ENCODE results near the gene PMEPA1. TPM values are rescaled to one million over a fixed set of nuclear protein-coding genes. Genes with fewer than 3 reads are reported as not detected.

Gene PMEPA1
- total RNA-seq, 1 experiment from 2014 or later, result 163 TPM

- no peak for TF ChIP-seq CTCF (conservative IDR thresholded peaks at IDR 0.05)
- no peak for TF ChIP-seq EZH2 (IDR thresholded peaks at IDR 0.05; ENCODE audit: low read depth)
- peaks cover 99% of the 10 kb centered on the region for H3K79me2 ChIP-seq (ENCODE audit: low read depth)
- peaks cover 97% of the 10 kb centered on the region for H4K20me1 ChIP-seq (ENCODE audit: insufficient read depth)
- no peaks in the 10 kb centered on the region for H3K9me3 ChIP-seq (ENCODE audit: insufficient read depth, low read depth)
- no peak overlapping the region for H2AFZ ChIP-seq
- DNase-seq, result no peak
- H3K36me3 ChIP-seq (ENCODE audit: low read depth), result peaks cover 20% of the 10 kb centered on the region
- POLR2A ChIA-PET (ENCODE audit: unreplicated experiment), result no interaction called here
- no TSS peak for BruUV-seq (replicated peaks)
- CTCF ChIA-PET, result no interaction called here
- H3K4me1 ChIP-seq (replicated peaks; ENCODE audit: insufficient read depth), result no peaks in the 10 kb centered on the region
- H3K27ac ChIP-seq, result no peak overlapping the region
- no peaks in the 10 kb centered on the region for H3K27me3 ChIP-seq (ENCODE audit: insufficient read depth, low read depth)
- no peaks in the 10 kb centered on the region for H3K9me2 ChIP-seq (ENCODE audit: insufficient read depth)
- H3F3A ChIP-seq (ENCODE audit: insufficient read depth, low read depth), result peaks cover 30% of the 10 kb centered on the region; the same call in 1 of the 2 replicates
- no peak overlapping the region for H3K4me3 ChIP-seq
- no peak overlapping the region for H3K4me2 ChIP-seq
- intact Hi-C loops (cut with micrococcal nuclease; ENCODE audit: unreplicated experiment), result no loop called here
Measured at GRCh38 chr20:57663681-57664451, 45.9 kb downstream of the PMEPA1 start.

- Histone ChIP-seq H3K36me3 (ENCODE audit: low read depth) (peaks cover 22% of the 10 kb centered on the region), H3K27me3 (ENCODE audit: insufficient read depth, low read depth) (no peaks in the 10 kb centered on the region), H3K4me2 (no peak overlapping the region), H3K27ac (no peak overlapping the region), H4K20me1 (ENCODE audit: insufficient read depth) (peaks cover 94% of the 10 kb centered on the region), H2AFZ (no peak overlapping the region), H3K79me2 (ENCODE audit: low read depth) (peaks cover 98% of the 10 kb centered on the region), H3K9me3 (ENCODE audit: insufficient read depth, low read depth) (no peaks in the 10 kb centered on the region), H3K4me1 (replicated peaks; ENCODE audit: insufficient read depth) (no peaks in the 10 kb centered on the region), H3K4me3 (no peak overlapping the region), H3K9me2 (ENCODE audit: insufficient read depth) (no peaks in the 10 kb centered on the region), H3F3A (ENCODE audit: insufficient read depth, low read depth) (peaks cover 34% of the 10 kb centered on the region; the same call in 1 of the 2 replicates)
- intact Hi-C loops (cut with micrococcal nuclease; ENCODE audit: unreplicated experiment), result no loop called here
- no peak for TF ChIP-seq CTCF (conservative IDR thresholded peaks at IDR 0.05)
- no peak for TF ChIP-seq EZH2 (IDR thresholded peaks at IDR 0.05; ENCODE audit: low read depth)
- ChIA-PET CTCF (no interaction called here), POLR2A (ENCODE audit: unreplicated experiment) (no interaction called here)
- no peak for DNase-seq
- BruUV-seq (replicated peaks), result no TSS peak
Measured at GRCh38 chr20:57663241-57663640, 46.6 kb downstream of the PMEPA1 start.

GRCh38 chr20:57662456-57663240 is 47.2 kb downstream of the PMEPA1 start:
- CTCF ChIA-PET, result no interaction called here
- TF ChIP-seq EZH2 (IDR thresholded peaks at IDR 0.05; ENCODE audit: low read depth) (no peak), CTCF (conservative IDR thresholded peaks at IDR 0.05) (no peak)

More at GRCh38 chr20:57662456-57663240, 47.2 kb downstream of the PMEPA1 start:
- peaks cover 23% of the 10 kb centered on the region for H3K36me3 ChIP-seq (ENCODE audit: low read depth)
- H3K4me3 ChIP-seq, result no peak overlapping the region
- BruUV-seq (replicated peaks), result no TSS peak
- H3K9me2 ChIP-seq (ENCODE audit: insufficient read depth), result no peaks in the 10 kb centered on the region
- peaks cover 88% of the 10 kb centered on the region for H4K20me1 ChIP-seq (ENCODE audit: insufficient read depth)
- H3K79me2 ChIP-seq (ENCODE audit: low read depth), result peaks cover 95% of the 10 kb centered on the region
- H3K9me3 ChIP-seq (ENCODE audit: insufficient read depth, low read depth), result no peaks in the 10 kb centered on the region
- H3F3A ChIP-seq (ENCODE audit: insufficient read depth, low read depth), result peaks cover 40% of the 10 kb centered on the region; the same call in 1 of the 2 replicates
- no peak overlapping the region for H3K27ac ChIP-seq
- H3K4me1 ChIP-seq (replicated peaks; ENCODE audit: insufficient read depth), result no peaks in the 10 kb centered on the region
- no peak overlapping the region for H2AFZ ChIP-seq
- no peak for DNase-seq
- POLR2A ChIA-PET (ENCODE audit: unreplicated experiment), result no interaction called here
- no peaks in the 10 kb centered on the region for H3K27me3 ChIP-seq (ENCODE audit: insufficient read depth, low read depth)
- H3K4me2 ChIP-seq, result no peak overlapping the region
- intact Hi-C loops (cut with micrococcal nuclease; ENCODE audit: unreplicated experiment), result no loop called here
